Panc1 (cell line): ENCODE results near the gene CLC.

Experiments
- CTCF ChIP-seq: fragments of 450-650 bp; IDR thresholded peaks from 2 replicates; pipeline ENCODE4 v1.5.1; 2017; ENCODE audit warnings: mild to moderate bottlenecking
- POLR2AphosphoS5 ChIP-seq: IDR thresholded peaks from 2 replicates; pipeline ENCODE4 v1.6.1; 2012; ENCODE audit warnings: mild to moderate bottlenecking, low read depth, low read length, moderate library complexity

- TF ChIP-seq CTCF (no peak), POLR2AphosphoS5 (no peak)
Measured at GRCh38 chr19:39735688-39736087, 2.1 kb downstream of the CLC start.
